Ovary (tissue), 9 donors: Measurements from ENCODE around the gene BRWD1. TPM values are rescaled to one million over a fixed set of nuclear protein-coding genes. Genes with fewer than 3 reads are reported as not detected.

Source experiments
- DNase-seq, 5 donors: peaks; one replicate each; pipeline ENCODE4 v3.0.0-alpha.2; 2019 to 2020
- H3K27ac ChIP-seq, 2 donors: fragments of 200-600 bp; one replicate each; pipeline versions ENCODE4 v1.5.1 to v1.8.0; 2019 to 2022
- H3K27me3 ChIP-seq: fragments of 200-600 bp; one replicate; pipeline ENCODE4 v1.8.0; 2022
- H3K36me3 ChIP-seq: fragments of 200-600 bp; sonication (generic); one replicate; pipeline ENCODE4 v1.5.1; 2019
- H3K4me1 ChIP-seq: one replicate; pipeline ENCODE4 v1.8.1; 2013; ENCODE audit warnings: mild to moderate bottlenecking, moderate library complexity; ENCODE audit not compliant: insufficient read depth
- H3K4me3 ChIP-seq: fragments of 200-600 bp; sonication (generic); one replicate; pipeline ENCODE4 v1.5.1; 2017
- H3K9me3 ChIP-seq, 2 donors: fragments of 200-600 bp in 1 of 2; sonication (generic) in 1 of 2; one replicate each; pipeline versions ENCODE4 v1.5.1 to v1.8.1; 2013 to 2019; ENCODE audit warnings: mild to moderate bottlenecking in 1 of 2, moderate library complexity in 1 of 2
- CTCF ChIP-seq, 3 donors: fragments of 450-650 bp in 2 of 3; fragments of 200-600 bp in 1 of 3; IDR thresholded peaks; one replicate each; pipeline versions ENCODE4 v1.5.1 to v1.8.0; 2016 to 2022; ENCODE audit warnings: antibody characterized with exemption in 3 of 3, mild to moderate bottlenecking in 1 of 3
- EP300 ChIP-seq: sonication (generic); formaldehyde crosslinking; IDR thresholded peaks from one replicate; pipeline ENCODE4 v1.6.1; 2017; ENCODE audit warnings: antibody characterized with exemption
- POLR2A ChIP-seq: fragments of 450-650 bp; IDR thresholded peaks from one replicate; pipeline ENCODE4 v1.6.1; 2017; ENCODE audit warnings: antibody characterized with exemption, mild to moderate bottlenecking, moderate library complexity
- WGBS, 3 donors: extraction: QIAGEN DNeasy Blood & Tissue Kit in 1 of 3; methylation state at CpG; one replicate each; pipeline versions ENCODE4 v1.1.5 to v1.1.7; 2013 to 2017; 5-methylcytosine and 5-hydroxymethylcytosine counted together
- intact Hi-C, 4 donors: fragments of 100-400 bp; cut with DNase I; formaldehyde crosslinking; loops; one replicate each; pipeline versions ENCODE4 v1.11.0 to v1.15.1; 2022 to 2023
- polyA plus RNA-seq, 2 donors: library from polyadenylated mRNA; stranded (reverse); fragments of 200-250 nt in 1 of 2; fragments of 350-450 nt in 1 of 2; fragmentation: Illumina TruSeq in 1 of 2; extraction: RNeasy Lipid Tissue Mini Kit (QIAGEN cat#74804) in 1 of 2; gene quantifications; one replicate each; pipeline ENCODE4 v1.2.3, GENCODE V29; 2013 to 2014
- total RNA-seq, 7 donors: library from RNA; depleted of rRNA in 2 of 7; stranded (reverse); fragments of >200 nt in 2 of 7; fragmentation: NEBNext Ultra II Directional in 3 of 7; extraction: Animal tissue kit (Norgen Biotek cat#: 25700) in 3 of 7; gene quantifications; one replicate each; pipeline versions ENCODE4 v1.1.0 to v1.2.4, GENCODE V29; 2016 to 2023
- donor health status: DM: no; HTN: no; CAD: no; lungs with moderate emphysema.
- donor health status: DM: no; HTN: no; CAD: no.
- donor health status: Bipolar disorder and iron deficiency.
- donor health status: DM: yes; HTN: yes; CAD: no.
- donor health status: DM: no; HTN: no; CAD: no.
- donor health status: DM: yes; HTN: yes; CAD: no.

BRWD1 gene
- total and polyA plus RNA-seq, 9 donors = 15.7 to 73.0 (median 49.6) TPM

- 80 to 83% (median 82%) methylated on average over 9 of the region's 9 CpGs for WGBS, 3 donors
- DNase-seq = no peak
- no peaks in the 10 kb centered on the region for H3K36me3 ChIP-seq
- no peak overlapping the region for H3K27ac ChIP-seq
- TF ChIP-seq EP300 (no peak), POLR2A (no peak), CTCF (IDR thresholded peaks at IDR 0.05) (no peak)
- intact Hi-C loops = loop anchor here in 2 of 4 donors (10.0 kb wide), 2 partner anchors 79 to 131 kb away; partner anchors contain the start of gene PSMG1 (in 1 of the 2)
- no peaks in the 10 kb centered on the region for H3K9me3 ChIP-seq
- no peak overlapping the region for H3K4me3 ChIP-seq
- H3K4me1 ChIP-seq = peaks cover 3% of the 10 kb centered on the region
- no peaks in the 10 kb centered on the region for H3K27me3 ChIP-seq
Observed at GRCh38 chr21:39315603-39316445, 2.4 kb upstream of the BRWD1 start.

DNA sequence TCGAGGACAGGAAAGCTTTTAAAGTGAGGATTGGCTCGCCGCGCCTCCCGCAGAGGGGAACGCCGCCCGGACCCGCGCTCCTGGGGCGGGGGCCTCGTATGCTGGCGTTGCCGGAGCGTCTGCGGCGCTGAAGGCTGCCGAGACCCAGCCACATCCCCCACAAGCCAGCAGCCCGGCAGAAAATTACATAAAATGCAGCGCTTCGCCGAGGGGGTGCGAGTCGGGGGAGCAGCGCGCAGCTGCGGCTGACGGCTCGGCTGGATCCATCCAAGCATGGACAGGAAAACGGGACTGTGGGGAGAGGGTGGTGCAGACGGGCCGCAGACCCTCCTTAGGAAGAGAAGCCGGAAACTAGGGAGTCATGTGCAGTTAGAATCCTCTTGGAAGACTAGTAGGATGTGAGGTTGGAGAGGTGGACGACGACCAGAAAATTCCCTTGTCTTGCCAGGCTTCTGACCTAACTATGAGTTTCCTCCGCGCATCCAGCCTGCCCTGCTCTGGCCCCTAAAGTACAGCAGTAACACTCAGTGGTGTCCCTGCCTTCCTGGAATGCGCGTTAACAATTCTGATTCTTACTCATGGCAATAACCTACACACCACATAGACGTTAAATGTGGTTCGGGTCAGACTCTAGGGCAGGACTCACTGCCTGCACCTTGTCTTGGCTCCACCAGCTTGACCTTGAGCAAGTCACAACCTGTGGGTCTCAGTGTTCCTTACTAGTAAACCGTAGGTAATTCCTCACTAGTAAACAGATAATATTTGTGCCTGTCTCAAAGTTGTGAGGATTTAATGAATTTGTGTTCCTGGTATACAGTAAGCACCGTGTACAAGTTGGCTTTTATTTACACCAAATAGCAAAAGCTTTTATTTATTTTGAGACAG, 953 bp upstream of the BRWD1 start:
- DNase-seq = peak in 4 of 5 donors; percentile 52 to 69 (median 54)
- Histone ChIP-seq H3K9me3 (no peaks in the 10 kb centered on the region), H3K27me3 (no peaks in the 10 kb centered on the region), H3K4me1 (peaks cover 3% of the 10 kb centered on the region), H3K4me3 (peak overlapping the region; percentile 98), H3K27ac (peak overlapping the region; percentile 94 to 98), H3K36me3 (no peaks in the 10 kb centered on the region)
- WGBS, 3 donors = 1 to 2% (median 2%) methylated on average over 43 of the region's 43 CpGs
- intact Hi-C loops = loop anchor here in 3 of 4 donors (5.0 to 10.0 kb wide), 3 partner anchors 73 to 130 kb away; partner anchors contain the start of gene PSMG1 (in 1 of the 3)
- no peak for TF ChIP-seq CTCF (IDR thresholded peaks at IDR 0.05)
- no peak for TF ChIP-seq POLR2A
- no peak for TF ChIP-seq EP300

DNA sequence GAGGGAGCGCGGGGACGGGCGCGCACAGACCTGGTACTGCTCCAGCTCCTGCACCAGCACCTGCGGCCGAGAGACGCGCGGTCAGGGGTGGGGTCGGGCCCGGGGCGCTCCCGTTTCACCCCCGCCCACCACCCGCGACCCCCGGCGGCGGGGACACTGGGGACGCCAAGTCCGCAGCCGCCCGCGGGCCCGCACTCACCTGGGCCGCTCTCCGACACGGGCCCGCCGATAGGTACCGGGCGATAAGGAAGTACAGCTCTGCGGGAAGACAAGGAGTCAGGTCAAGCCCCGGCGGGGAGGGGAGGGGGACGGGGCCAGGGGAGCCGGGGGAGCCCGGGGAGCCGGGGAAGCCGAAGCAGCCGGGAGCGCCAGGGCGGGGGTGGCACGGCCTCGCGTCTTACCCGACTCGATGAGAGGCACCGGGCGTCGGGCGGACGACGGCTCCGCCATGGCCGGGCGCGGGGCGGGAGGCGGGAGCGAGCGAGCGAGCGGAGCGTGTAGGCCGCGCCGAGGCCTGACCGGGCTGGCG, 326 bp downstream of the BRWD1 start:
- Histone ChIP-seq H3K9me3 (no peaks in the 10 kb centered on the region), H3K4me1 (peaks cover 3% of the 10 kb centered on the region), H3K36me3 (no peaks in the 10 kb centered on the region), H3K4me3 (peak overlapping the region; percentile 98), H3K27me3 (no peaks in the 10 kb centered on the region), H3K27ac (peak overlapping the region; percentile 94 to 98)
- 0 to 1% (median 0%) methylated on average over 22 to 71 of the region's 71 CpGs for WGBS, 3 donors
- peak in 4 of 5 donors; percentile 47 to 75 (median 52) for DNase-seq
- intact Hi-C loops = loop anchor here in 3 of 4 donors (2.0 to 10.0 kb wide), 4 partner anchors 36 to 128 kb away; partner anchors contain the start of genes HMGN1 (in 1 of the 3) and PSMG1 (in 1 of the 3)
- no peak for TF ChIP-seq POLR2A

DNA sequence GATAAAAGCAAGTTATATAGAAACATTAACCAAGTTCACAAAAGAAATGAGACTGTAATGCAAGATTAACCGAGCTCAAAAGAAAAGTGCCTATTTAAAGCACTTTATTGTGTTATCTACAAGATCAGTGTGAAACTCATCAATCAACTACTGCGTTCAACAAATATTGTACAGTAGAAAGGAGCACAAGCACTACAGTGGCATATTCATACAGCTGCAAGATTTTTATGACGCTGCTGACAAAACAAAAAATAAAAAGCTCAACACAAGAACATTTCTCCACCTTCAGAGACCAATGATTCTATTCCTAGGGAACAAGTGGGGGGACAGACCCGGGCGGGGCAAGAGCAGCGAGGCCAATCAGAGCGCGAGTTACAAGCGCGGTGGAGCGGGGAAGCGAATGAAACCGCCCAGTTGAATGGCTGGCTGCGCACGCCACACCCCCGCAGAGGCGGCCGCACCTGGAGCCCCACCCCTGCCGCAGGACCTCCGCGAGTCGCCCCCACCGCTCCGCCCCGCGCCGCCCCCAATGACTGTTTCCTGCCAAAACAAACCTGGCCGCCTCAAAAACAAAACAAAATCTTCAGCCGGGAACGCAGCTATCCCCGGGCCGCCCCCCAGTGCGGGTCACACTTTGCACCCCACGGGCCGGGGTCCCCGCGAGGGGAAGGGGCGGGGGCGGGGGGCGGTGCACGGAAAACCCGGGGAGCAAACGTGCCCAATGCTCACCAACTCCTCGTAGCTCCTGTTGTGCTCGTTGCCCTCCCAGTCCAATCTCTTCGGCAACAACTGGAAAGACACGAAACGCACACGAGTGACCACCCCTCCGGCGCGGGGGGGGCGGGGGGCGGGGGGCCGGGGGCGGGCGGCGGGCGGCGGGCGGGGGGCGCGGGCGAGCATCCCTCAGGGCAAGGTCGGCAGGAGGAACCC, 1.1 kb downstream of the BRWD1 start:
- no peak for TF ChIP-seq EP300
- no peak for TF ChIP-seq POLR2A
- H3K4me1 ChIP-seq = peaks cover 3% of the 10 kb centered on the region
- WGBS, 3 donors = 1 to 3% (median 2%) methylated on average over 33 to 57 of the region's 65 CpGs
- intact Hi-C loops = loop anchor here in 3 of 4 donors (2.0 to 10.0 kb wide), 4 partner anchors 36 to 128 kb away; partner anchors contain the start of genes HMGN1 (in 1 of the 3) and PSMG1 (in 1 of the 3)
- peak overlapping the region; percentile 94 to 98 for H3K27ac ChIP-seq
- H3K4me3 ChIP-seq = peak overlapping the region; percentile 98
- peak; percentile 90 to 96 (median 93) for DNase-seq
- no peaks in the 10 kb centered on the region for H3K36me3 ChIP-seq
- H3K27me3 ChIP-seq = no peaks in the 10 kb centered on the region
- H3K9me3 ChIP-seq = no peaks in the 10 kb centered on the region
